Cardiac ventricle fibroblast (primary cell): ENCODE data around the gene CHKB. TPM values are rescaled to one million over a fixed set of nuclear protein-coding genes. Genes with fewer than 3 reads are reported as not detected.

Source experiments
- total RNA-seq: library from RNA; depleted of rRNA; stranded (reverse); fragments of >200 nt; gene quantifications from 2 replicates; pipeline ENCODE4 v1.2.3, GENCODE V29; 2015

CHKB gene
- total RNA-seq = 16.0 and 18.5 TPM in 2 replicates

GRCh38 chr22:50582493-50583293 is at the start of gene CHKB:
CHKB (minus strand) TSS chr22:50582849; CDS start chr22:50582781, 68 bp downstream.

GRCh38 chr22:50627642-50628542 is 45.2 kb upstream of the CHKB start, which contains the start of gene ARSA:
ARSA (minus strand) TSS chr22:50628152; CDS start chr22:50627779, 373 bp downstream.

GRCh38 chr22:50600538-50600937 is 17.9 kb upstream of the CHKB start, which contains the start of gene MAPK8IP2:
MAPK8IP2 (plus strand) TSS chr22:50600793; CDS start chr22:50600819, 26 bp downstream.

GRCh38 chr22:50577987-50578775 is 4.5 kb downstream of the CHKB start, which contains the start of gene CPT1B:
CPT1B (minus strand) TSS chr22:50578427; CDS start chr22:50577915, 512 bp downstream.

GRCh38 chr22:50562523-50563412 is 19.9 kb downstream of the CHKB start, which contains the start of gene SYCE3:
SYCE3 (minus strand) TSS chr22:50562919; CDS start chr22:50556405, 6,514 bp downstream.

GRCh38 chr22:50545522-50546325 is 36.9 kb downstream of the CHKB start, which contains the start of gene KLHDC7B:
KLHDC7B (plus strand) TSS chr22:50545899; CDS start chr22:50546244, 345 bp downstream.

GRCh38 chr22:50529897-50530579 is 52.6 kb downstream of the CHKB start, which contains the start of gene TYMP:
TYMP (minus strand) TSS chr22:50530012; CDS start chr22:50529709, 303 bp downstream.

Other genes starting within 250 kb of the CHKB start
- gene PPP6R2, start 239.5 kb downstream of the CHKB start, total RNA-seq = 31.6 and 39.3 TPM in 2 replicates
- gene SBF1, start 107.8 kb downstream of the CHKB start, total RNA-seq = 40.4 and 54.6 TPM in 2 replicates
- 2.0 and 9.4 TPM in 2 replicates for gene ADM2, start 101.3 kb downstream of the CHKB start, total RNA-seq
- gene MIOX, start 96.0 kb downstream of the CHKB start, total RNA-seq = not detected in 2 replicates
- gene LMF2, start 75.1 kb downstream of the CHKB start, total RNA-seq = 66.0 and 69.6 TPM in 2 replicates
- 17.7 and 20.5 TPM in 2 replicates for gene NCAPH2, start 74.6 kb downstream of the CHKB start, total RNA-seq
- gene SCO2, start 57.3 kb downstream of the CHKB start, total RNA-seq = 1.5 and 4.2 TPM in 2 replicates
- gene TYMP, start 52.8 kb downstream of the CHKB start, total RNA-seq = 31.7 and 36.5 TPM in 2 replicates
- not detected in 2 replicates for gene KLHDC7B, start 37.0 kb downstream of the CHKB start, total RNA-seq
- gene SYCE3, start 19.9 kb downstream of the CHKB start, total RNA-seq = 3.5 TPM in 1 of 2 replicates, not detected in the other
- 0.12 and 0.98 TPM in 2 replicates for gene CPT1B, start 4.4 kb downstream of the CHKB start, total RNA-seq
- gene MAPK8IP2, start 17.9 kb upstream of the CHKB start, total RNA-seq = 0.24 and 0.50 TPM in 2 replicates
- 41.6 and 47.2 TPM in 2 replicates for gene ARSA, start 45.3 kb upstream of the CHKB start, total RNA-seq
- 2.4 and 2.6 TPM in 2 replicates for gene SHANK3, start 90.0 kb upstream of the CHKB start, total RNA-seq
- gene ACR, start 155.4 kb upstream of the CHKB start, total RNA-seq = 0.19 TPM in 1 of 2 replicates, not detected in the other
- gene RABL2B, start 200.8 kb upstream of the CHKB start, total RNA-seq = 6.1 and 8.9 TPM in 2 replicates